Breast epithelium (tissue), 3 donors: ENCODE data around the gene TARM1.

Experiments used
- POLR2A ChIP-seq: fragments of 450-650 bp; IDR thresholded peaks from one replicate; pipeline ENCODE4 v1.6.1; 2016; ENCODE audit warnings: antibody characterized with exemption, mild to moderate bottlenecking, moderate library complexity
- POLR2AphosphoS5 ChIP-seq, 3 donors: sonication (generic); formaldehyde crosslinking; IDR thresholded peaks; one replicate each; pipeline ENCODE4 v1.6.1; 2017; ENCODE audit warnings: antibody characterized with exemption in 3 of 3
- TF ChIP-seq, protein P1 (sequence below), 3 donors: fragments of 450-650 bp; IDR thresholded peaks; one replicate each; pipeline ENCODE4 v1.5.1; 2016 to 2017; ENCODE audit warnings: antibody characterized with exemption in 3 of 3, mild to moderate bottlenecking in 3 of 3, moderate library complexity in 3 of 3

DNA sequence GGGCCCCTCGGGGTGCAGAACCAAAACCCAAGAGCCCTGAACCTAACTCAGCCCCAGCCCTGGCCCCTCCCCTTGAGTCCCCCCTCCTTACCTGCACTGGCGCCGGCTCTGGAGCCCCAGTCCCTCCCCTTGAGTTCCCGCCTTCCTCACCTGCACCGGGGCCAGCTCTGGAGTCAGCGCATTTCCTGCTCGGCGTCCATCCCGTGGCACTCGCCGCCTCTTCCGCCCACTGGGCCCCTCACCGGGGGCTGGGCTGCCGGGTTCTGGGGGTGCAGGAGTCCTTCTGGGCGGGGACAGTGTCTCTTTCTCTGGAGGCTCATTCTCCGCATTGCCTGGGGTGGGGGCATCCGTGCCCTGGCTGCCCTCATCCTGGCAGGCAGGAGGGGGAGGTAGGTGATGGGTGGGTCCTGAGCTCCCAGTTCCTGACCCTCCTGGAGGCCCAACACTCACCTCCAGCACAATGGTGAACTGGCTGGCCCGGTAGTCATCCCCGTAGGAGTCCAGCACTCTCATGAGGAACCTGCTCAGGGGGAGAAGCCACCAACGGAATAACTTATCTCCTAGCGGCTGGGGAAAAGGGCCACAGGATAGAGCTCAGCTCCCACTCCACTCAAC, 26.8 kb upstream of the TARM1 start:
- TF ChIP-seq POLR2AphosphoS5 (IDR thresholded peaks at IDR 0.05) (no peak), POLR2A (no peak)
- TF ChIP-seq, protein P1, sequence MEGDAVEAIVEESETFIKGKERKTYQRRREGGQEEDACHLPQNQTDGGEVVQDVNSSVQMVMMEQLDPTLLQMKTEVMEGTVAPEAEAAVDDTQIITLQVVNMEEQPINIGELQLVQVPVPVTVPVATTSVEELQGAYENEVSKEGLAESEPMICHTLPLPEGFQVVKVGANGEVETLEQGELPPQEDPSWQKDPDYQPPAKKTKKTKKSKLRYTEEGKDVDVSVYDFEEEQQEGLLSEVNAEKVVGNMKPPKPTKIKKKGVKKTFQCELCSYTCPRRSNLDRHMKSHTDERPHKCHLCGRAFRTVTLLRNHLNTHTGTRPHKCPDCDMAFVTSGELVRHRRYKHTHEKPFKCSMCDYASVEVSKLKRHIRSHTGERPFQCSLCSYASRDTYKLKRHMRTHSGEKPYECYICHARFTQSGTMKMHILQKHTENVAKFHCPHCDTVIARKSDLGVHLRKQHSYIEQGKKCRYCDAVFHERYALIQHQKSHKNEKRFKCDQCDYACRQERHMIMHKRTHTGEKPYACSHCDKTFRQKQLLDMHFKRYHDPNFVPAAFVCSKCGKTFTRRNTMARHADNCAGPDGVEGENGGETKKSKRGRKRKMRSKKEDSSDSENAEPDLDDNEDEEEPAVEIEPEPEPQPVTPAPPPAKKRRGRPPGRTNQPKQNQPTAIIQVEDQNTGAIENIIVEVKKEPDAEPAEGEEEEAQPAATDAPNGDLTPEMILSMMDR (IDR thresholded peaks at IDR 0.05), result no peak
